HG03521 (cell line): ENCODE measurements around the gene NPC1.
"Not testable (repeated sequence)": the region's sequence is repeated elsewhere in the genome, so short reads cannot be mapped to it uniquely, and the experiment has no call there.

Experiments used
- ATAC-seq: cut with Tn5 transposase; IDR thresholded peaks from one replicate; pipeline ENCODE4 v1.9.1; 2021; ENCODE audit warnings: mild to moderate bottlenecking, moderate library complexity; ENCODE audit not compliant: unreplicated experiment

The NPC1 gene

DNA sequence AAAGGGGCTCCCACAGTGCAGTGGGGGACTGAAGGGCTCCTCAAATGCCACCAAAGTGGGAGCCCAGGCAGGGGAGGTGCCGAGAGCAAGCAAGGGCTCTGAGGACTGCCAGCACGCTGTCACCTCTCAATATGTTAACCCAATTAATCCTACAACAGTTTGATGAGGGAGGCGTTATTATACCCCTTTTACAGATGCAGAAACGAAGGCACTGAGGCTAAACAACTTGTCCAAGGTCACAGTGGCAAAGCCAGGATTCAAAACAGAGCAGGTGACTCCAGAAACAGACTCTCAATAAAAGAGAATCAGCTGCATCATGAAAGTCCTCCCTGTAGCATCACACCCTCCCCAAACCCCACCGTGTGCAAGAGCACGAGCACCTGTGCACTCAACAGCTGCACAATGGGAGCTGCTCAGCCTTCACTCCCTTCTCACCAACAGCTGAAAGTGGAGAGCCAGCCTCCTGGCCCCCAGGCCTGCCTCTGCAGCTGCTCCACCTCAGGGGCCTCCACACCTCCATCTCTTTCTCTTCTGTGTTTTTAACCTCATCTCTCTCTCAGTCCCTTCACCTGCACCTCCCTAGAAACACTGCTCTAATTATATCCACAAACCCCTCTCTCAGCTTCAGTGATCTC is 8.1 kb downstream of the NPC1 start:
- ATAC-seq: no peak

DNA sequence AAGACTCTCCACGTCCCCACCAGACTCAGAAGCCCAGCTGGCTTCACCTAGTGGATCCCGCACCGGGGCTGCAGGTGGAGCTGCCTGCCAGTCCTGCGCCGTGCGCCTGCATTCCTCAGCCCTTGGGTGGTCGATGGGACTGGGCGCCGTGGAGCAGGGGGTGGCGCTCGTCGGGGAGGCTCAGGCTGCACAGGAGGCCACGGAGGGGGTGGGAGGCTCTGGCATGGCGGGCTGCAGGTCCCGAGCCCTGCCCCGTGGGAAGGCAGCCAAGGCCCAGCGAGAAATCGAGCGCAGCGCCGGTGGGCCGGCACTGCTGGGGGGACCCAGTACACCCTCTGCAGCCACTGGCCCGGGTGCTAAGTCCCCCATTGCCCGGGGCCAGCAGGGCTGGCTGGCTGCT is 8.8 kb downstream of the NPC1 start:
- ATAC-seq: not testable (repeated sequence)

DNA sequence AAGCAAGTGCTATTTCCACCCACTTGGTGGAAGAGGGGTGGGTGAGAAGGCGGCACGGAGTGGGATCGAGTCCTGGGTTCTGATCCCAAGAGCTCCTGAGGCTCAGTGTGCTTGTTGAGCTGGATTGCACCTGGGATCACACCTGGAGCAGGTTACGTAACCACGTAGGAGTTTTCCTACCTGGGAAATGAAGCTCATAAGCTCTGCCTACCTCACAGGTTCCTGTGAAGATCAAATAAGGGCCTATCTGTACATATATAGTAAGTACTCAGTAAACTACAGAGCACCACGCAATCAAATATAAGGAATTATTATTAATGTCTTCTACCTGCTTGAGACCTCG is 11.0 kb downstream of the NPC1 start:
- ATAC-seq: no peak

DNA sequence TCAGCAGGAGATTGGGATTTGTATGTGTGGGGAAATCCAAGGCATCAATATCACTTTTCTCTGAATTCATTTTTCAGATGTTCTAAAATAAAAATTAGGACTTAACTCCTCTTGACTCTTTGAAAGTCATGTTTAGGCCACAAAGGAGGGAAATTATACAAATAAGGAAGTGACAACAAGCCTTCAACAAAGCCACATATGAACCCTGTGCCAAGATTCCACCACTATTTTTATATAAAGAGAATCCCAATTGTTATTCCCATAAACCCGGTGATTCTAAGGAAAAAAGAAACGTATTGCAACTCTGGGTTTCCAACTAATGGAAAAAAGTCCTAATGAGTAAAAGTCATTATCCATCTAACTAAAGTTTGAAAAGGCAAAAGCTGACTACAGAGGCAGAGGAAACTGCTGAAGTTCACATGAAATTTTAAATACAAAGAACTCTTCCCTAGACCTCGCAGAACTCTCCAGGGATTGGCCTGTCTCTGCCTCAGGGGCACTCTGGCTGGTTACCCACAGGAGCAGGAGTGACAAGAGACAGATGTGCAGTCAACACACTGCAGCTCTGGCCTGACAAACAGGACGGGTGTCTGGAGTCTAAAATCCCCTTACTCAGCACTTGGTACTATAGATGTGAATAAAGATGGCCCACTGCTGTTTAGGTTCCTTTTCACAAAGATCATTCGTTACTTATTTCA is 11.5 kb downstream of the NPC1 start:
- ATAC-seq: no peak

DNA sequence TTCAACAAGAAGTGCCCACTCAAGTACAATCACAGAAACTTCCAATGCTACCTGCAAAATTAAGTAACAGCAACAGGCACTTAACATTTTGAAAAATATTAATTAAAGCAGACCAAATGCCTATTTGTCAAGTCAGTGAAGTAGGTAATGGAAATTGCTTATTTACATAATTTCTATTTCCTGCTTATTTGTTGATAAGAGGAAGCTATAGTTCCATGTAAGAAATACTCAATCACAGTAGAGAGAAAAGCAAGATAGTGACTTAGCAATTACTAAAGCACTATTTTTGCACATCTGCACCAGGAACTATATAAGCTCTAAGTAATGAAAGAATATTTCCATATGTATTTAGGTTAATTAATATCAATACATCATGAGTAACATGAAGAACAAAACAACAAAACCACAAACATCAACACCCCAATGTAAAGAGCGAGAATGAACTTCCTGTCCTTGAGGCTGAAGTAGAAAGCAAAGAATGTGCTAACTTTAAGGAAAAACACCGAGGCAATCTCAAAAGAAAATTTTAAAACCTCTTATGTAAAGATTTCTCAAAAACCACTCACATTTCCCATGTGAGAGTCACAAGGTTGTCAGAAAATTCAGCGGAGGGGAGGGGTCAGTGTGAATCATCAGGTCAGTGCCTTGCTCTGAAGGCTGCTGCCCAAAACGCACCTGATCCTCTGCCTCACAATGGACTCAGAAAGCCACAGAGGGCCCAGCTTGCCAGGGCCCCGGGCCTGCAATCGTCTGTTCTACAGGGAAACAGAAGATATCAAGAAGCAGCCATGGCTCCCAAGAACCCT is 12.5 kb downstream of the NPC1 start:
- ATAC-seq: no peak

DNA sequence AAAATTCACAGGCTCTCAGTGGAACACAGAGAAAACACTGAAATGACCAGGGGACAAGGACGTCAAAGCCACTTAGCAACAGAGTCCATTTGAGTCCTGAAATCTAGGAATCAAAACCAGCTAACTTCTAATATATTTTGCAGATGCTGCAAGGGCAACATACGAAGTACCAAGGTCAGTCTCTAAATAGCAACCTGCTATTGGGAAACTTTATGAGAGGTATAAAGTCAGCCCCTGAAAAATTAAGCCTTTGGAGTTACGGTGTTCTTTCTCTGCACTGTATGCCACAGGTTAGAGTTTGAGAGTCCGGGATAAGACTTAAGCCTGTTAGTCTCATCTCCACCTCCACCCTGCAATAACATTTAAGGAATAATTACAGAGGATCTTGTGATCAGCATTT is 13.3 kb downstream of the NPC1 start:
- ATAC-seq: no peak

DNA sequence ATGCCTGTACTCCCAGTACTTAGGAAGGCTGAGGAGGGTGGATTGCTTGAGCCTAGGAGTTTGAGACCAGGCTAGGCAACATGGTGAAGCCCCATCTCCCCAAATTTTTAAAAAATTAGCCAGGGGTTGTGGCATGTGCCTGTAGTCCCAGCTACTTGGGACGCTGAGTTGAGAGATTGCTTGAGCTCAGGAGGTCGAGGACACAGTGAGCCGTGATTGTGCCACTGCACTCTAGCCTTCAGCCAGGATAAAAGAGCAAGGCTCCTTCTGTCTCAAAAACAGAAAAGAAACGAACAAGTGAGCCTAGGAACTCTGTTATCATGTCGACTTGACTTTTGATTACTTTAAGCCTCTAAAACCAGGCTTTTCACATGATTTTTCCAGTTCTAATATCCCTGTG is 13.7 kb downstream of the NPC1 start:
- no peak for ATAC-seq

DNA sequence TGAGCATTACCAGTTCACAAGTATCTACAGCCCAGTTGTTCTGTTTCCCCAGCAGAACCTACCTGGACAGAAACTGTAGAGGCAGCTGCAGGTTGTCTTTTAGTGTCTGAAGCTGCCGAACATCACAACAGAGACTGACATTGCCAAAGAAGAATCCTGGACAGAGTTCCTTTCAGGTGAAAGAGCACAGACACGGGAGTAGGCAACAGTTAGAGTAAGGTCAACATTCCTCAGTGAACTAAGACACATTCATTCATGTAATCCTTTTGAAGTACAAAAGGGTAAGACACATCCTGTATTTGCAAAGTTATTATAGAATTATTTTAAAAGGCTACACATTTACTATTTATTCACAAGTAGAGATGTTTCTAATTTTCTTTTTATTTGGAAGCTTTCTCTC is 14.3 kb downstream of the NPC1 start:
- ATAC-seq: no peak

DNA sequence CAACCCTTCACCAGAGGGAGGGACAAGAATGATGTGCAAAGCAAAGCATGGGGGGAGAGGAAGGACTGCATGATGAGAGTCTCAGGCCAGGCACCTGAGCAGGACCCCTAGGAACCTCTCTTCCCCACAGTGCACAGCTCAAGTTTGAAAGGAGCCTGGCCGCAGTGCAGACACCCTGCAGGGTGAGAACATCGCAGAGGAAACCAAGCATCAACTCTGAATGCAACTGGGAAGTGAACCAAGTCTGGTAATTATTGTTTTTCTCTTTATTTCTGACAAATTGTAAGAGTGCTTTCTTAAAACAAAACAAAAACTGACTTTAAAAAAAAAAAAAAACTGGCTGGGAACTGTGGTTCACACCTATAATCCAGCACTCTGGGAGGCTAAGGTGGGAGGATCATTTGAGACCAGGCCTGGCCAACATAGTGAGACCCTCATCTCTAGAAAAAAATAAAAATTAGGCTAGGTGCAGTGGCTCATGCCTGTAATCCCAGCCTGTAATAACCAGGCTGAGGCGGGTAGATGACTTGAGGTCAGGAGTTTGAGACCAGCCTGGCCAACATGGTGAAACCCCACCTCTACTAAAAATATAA is 15.3 kb downstream of the NPC1 start:
- ATAC-seq: no peak

DNA sequence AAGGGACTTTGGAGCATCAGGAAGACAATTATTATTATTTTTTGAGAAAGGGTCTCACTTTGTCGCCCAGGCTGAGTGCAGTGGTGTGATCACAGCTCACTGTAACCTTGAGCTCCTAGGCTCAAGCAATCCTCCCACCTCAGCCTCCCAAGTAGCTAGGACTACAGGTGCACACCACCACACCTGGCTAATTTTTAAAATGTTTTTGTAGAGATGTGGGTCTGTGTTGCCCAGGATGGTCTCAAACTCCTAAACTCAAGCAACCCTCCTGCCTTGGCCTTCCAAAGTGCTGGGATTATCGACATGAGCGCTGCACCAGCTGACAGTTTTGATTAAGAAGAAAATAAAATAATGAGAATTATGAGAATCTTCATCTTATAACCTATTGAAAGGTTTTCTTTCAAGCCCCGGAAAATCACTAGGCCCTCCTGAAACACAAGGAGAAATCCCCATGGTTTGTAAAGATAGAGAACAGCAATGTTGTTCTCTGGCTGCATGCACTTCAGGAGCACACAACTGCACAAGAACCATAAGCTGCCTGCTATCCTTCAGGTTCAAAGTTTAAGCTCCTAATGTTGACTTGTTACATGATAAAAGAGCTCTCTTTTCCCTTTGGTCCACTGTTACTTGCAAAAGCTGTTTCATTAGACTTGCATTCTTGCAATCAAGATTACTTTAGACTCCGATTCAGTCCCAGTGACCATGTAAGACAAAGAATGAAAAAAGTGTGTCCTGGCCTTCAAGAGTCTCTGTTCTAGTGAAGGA is 16.8 kb downstream of the NPC1 start:
- ATAC-seq: no peak

DNA sequence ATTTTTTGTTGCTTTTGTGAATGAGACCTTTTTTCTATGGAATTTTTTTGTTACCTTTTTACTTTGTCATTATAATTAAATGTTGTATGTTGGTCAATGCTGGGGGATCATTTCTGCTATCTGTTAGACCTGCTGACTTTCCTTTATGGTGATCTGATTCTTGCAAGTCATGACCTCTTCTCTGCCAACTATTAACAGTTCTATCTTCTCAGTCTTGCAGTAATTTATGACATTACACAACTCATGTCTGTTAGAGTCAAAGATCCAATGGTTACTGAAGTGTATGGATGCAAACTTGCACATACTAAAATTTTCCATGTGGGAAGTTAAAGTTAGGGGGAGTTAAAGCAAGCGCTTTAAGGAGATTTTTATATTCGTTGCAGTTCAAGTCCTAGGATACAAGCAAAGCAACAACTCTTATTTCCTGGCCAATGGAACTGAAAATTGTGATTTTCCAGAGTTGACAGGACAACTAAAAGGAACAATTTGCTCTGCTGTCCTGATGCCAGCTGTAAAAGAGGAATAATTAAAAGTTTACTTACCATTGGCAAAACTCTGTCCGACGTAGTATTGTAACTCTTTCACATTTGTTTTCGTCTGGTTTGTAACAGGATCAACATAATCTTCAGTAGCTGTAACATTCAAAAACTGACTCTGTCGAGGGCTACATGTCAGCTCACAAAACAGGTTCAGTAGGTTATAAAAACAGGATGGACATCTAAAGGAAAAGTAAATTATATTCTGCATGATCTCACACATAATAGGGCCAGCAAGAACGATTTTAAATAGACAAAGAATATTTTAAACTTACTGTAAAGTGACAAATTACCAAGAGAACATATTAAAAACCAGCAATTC is 17.8 kb downstream of the NPC1 start:
- no peak for ATAC-seq

DNA sequence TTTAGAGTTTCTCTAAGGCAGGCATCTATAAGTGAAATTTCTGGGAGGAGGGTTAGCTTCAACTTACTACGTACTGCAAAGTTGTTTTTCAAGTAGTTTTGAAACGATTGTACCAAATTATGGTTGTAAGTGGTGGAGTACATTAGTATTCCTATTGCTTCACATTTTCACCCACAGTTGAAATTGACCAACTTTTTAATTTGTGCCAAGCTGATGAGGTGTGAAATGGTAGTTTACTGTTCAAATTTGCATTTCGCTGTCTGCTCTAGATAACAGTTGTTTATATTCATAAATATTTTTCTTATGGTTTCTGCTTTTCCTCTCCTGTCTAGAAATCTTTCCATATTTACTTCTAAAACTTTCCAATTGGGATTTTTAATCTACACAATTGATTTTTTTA is 18.6 kb downstream of the NPC1 start:
- ATAC-seq: no peak

DNA sequence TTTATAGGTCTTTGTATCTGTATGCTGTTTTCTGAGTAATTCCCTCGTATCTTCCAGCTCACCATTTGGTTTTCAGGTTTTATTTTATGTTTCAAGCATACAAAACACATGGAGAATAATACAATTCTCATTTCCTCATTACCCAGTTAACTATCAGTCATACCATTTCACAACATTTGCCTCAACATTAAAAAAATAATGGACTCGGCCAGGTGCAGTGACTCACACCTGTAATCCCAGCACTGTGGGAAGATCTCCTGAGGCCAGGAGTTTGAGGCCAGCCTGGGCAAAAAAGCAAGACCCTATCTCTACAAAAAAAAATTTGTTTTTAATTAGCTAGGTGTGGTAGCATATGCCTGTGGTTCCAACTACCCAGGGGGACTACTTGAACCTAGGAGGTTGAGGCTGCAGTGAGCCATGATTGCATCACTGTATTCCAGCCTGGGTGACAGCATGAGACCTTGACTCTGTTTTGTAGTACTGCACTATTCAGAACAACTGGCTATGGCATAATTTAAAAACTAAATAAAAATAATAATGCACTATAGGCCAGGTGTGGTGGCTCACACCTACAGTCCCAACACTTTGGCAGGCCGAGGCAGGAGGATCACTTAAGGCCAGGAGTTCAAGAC is 20.3 kb downstream of the NPC1 start:
- ATAC-seq: no peak

DNA sequence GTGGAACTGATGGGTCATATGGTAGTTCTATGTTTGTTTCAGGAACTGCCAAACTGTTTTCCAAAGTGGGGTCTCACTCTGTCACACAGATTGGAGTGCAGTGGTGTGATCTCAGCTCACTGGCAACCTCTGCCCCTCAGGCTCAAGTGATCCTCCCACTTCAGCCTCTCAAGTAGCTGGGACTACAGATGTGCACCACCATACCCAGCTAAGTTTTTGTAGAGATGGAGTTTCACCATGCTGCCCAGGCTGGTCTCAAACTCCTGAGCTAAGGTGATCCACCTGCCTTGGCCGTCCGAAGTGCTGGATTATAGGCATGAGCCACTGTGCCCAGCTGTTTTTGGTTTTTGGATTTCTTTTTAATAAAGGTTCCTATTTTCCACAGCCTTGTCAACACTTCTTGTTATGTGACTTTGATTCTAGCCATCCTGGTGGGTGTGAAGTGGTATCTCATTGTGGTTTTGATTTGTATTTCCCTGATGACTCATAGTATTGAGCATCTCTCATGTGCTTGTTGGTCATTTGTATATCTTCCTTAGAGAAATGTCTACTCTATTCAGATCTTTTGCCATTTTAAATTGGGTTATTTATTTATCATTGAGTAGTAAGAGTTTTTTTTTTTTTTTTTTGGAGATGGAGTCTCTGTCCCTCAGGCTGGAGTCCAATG is 22.8 kb downstream of the NPC1 start:
- no peak for ATAC-seq

DNA sequence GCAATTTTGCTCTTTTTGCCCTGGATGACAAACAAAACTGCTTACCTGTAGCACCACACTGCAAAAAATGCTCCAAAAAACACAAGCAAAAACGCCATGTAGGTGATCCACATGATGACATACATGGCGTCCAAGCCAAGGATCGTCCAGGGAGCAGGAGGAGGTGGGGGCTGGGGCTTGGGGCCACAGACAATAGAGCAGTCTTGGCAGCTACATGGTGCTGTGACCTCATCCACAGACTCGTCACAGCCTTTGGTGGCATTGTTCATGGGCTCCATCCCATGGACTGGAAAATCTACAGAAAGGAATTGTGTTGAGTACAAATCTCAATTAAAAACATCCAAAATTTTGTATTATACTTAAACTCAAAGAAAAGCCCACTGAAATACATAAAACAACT is 26.1 kb downstream of the NPC1 start:
- ATAC-seq: no peak

DNA sequence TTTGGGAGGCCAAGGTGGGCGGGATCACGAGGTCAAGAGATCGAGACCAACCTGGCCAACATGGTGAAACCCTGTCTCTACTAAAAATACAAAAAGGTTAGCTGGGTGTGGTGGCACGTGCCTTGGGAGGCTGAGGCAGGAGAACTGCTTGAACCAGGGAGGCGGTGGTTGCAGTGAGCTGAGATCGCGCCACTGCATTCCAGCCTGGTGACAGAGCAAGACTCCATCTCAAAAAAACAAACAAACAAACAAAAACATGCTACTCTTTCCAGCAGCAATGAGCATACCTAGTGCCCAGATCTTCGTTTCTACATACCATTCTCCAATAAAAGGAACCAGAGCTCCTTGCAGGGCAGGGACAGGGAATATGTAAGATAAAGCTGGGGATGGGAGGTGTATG is 28.8 kb downstream of the NPC1 start:
- ATAC-seq: not testable (repeated sequence)

DNA sequence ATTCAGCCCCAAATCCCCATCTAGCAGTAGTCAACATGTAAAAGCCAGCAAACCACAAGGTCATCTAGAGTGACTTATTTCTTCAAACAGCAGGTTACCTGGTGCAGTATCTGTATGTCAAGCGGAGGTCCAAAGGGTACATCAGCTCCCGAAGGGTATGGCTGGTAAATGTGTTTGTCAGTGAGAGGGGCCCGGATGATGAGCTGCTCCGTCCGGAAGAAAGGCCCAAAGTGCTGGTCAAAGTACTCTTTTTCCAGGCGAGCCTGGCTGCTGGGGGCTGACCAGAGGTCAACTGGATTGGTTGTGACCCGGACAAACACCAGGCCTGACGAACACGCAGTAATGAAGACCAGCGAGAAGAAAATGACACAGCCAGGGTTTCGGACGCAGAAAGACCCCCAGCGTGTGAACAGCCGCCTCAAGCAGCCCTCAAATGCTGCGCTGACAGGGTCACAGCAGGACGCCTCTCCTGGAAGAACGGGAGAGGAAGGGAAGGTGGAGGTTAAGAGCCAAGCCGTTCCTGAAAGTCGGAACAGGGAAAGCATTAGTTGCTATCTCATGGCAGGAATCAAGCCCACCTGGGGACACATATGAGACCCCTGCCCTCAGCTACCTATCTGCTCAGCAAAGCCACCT is 30.0 kb downstream of the NPC1 start:
- no peak for ATAC-seq

DNA sequence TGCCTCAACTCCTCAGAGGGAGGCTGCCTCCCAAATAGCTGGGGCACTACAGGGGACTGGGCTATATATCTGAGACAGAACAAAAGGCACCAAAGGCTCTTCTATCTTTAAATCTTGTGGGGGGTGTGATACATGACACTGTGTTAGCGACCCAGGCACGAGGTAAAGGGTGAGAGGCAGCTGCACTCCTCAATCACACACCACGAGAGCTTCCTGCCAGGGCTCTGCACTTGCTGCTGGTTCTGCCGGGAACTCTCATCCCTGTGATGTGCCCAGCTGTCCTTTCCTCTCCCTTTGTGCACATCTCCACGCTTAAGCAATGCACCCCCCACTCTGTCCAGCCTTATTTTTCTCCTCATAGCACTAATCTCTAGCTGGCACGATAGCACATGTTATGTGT is 32.4 kb downstream of the NPC1 start:
- ATAC-seq: no peak

DNA sequence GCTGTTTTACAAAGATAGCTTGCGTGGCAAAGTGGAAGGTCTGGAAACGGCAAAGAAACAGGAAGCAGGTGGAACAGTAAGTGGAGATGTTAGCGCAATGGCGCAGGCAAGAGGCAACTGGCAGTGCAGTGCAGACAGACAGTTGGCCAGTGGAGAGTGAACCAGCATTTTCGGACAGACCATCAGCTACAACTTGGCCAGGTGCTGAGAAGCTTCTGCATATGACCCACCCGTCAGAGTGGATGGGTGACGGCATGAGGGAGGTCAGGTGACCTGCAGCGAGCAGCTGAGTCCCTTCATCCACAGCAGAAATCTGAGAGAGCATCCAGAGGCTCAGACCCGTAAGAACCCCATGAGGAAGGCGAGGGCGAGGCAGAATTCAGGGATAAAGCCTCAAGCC is 33.8 kb downstream of the NPC1 start:
- no peak for ATAC-seq
